RWPE2 (cell line): Measurements from ENCODE around the gene SP140.
"Not testable (repeated sequence)": the region's sequence is repeated elsewhere in the genome, so short reads cannot be mapped to it uniquely, and the experiment has no call there.

ENCODE experiments used
- ATAC-seq: fragments of 200-7000 bp; cut with Tn5 transposase; 3 replicates; pipeline ENCODE4 v1.9.1; 2021; ENCODE audit warnings: low read depth
- DNase-seq: peaks from one replicate; pipeline ENCODE4 v3.0.0-alpha.2; 2020; ENCODE audit warnings: low spot score
- H3K27ac ChIP-seq: fragments of 450-650 bp; 2 replicates; pipeline ENCODE4 v1.5.1; 2017; ENCODE audit warnings: mild to moderate bottlenecking; ENCODE audit not compliant: poor library complexity, severe bottlenecking
- H3K27me3 ChIP-seq: fragments of 250-450 bp; sonication (Bioruptor Pico); 2 replicates; pipeline ENCODE4 v1.5.1; 2021; ENCODE audit warnings: mild to moderate bottlenecking, moderate library complexity; ENCODE audit not compliant: insufficient read depth, poor library complexity, severe bottlenecking
- H3K36me3 ChIP-seq: fragments of 250-450 bp; sonication (Bioruptor Pico); 2 replicates; pipeline ENCODE4 v1.5.1; 2020; ENCODE audit warnings: low read depth, mild to moderate bottlenecking, moderate library complexity
- H3K4me1 ChIP-seq: fragments of 250-450 bp; sonication (Bioruptor Pico); 2 replicates; pipeline ENCODE4 v1.5.1; 2021; ENCODE audit warnings: mild to moderate bottlenecking, moderate library complexity; ENCODE audit not compliant: insufficient read depth, poor library complexity, severe bottlenecking
- H3K4me3 ChIP-seq: fragments of 250-450 bp; sonication (Bioruptor Pico); 2 replicates; pipeline ENCODE4 v1.5.1; 2021; ENCODE audit warnings: mild to moderate bottlenecking, moderate library complexity; ENCODE audit not compliant: severe bottlenecking
- H3K9me3 ChIP-seq: fragments of 250-450 bp; sonication (Bioruptor Pico); 2 replicates; pipeline ENCODE4 v1.5.1; 2021; ENCODE audit warnings: mild to moderate bottlenecking, moderate library complexity; ENCODE audit not compliant: severe bottlenecking
- TF ChIP-seq, protein P1 (sequence below): fragments of 450-650 bp; IDR thresholded peaks from one replicate; pipeline ENCODE4 v1.5.1; 2017; ENCODE audit warnings: mild to moderate bottlenecking, moderate library complexity; ENCODE audit not compliant: poor library complexity, severe bottlenecking

SP140 gene

DNA sequence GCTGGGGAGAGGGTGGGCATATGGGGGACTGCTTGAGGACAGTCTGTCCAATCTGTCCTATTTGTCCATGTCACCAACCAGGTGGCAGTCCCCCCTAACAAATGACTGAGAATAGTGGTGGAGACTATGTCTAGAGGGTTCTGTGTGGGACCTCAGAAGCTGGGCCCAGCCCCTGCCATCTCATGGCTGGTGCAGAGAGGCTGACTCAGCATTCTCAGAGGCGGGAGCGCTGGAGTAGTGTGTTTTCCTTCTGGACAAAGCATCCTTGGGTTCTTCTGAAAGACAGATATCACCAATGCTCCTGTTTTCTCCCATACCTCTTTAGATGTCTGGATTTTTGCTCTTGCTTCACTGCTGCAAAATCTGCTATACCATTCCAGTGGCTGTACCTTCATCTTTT is 57.4 kb downstream of the SP140 start:
- no peak overlapping the region for H3K4me3 ChIP-seq
- TF ChIP-seq, protein P1, sequence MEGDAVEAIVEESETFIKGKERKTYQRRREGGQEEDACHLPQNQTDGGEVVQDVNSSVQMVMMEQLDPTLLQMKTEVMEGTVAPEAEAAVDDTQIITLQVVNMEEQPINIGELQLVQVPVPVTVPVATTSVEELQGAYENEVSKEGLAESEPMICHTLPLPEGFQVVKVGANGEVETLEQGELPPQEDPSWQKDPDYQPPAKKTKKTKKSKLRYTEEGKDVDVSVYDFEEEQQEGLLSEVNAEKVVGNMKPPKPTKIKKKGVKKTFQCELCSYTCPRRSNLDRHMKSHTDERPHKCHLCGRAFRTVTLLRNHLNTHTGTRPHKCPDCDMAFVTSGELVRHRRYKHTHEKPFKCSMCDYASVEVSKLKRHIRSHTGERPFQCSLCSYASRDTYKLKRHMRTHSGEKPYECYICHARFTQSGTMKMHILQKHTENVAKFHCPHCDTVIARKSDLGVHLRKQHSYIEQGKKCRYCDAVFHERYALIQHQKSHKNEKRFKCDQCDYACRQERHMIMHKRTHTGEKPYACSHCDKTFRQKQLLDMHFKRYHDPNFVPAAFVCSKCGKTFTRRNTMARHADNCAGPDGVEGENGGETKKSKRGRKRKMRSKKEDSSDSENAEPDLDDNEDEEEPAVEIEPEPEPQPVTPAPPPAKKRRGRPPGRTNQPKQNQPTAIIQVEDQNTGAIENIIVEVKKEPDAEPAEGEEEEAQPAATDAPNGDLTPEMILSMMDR, result no peak
- H3K9me3 ChIP-seq, result no peaks in the 10 kb centered on the region
- no peak overlapping the region for H3K27ac ChIP-seq
- ATAC-seq (no peak), DNase-seq (no peak)
- H3K27me3 ChIP-seq, result no peaks in the 10 kb centered on the region
- H3K4me1 ChIP-seq, result no peaks in the 10 kb centered on the region
- H3K36me3 ChIP-seq, result no peaks in the 10 kb centered on the region

DNA sequence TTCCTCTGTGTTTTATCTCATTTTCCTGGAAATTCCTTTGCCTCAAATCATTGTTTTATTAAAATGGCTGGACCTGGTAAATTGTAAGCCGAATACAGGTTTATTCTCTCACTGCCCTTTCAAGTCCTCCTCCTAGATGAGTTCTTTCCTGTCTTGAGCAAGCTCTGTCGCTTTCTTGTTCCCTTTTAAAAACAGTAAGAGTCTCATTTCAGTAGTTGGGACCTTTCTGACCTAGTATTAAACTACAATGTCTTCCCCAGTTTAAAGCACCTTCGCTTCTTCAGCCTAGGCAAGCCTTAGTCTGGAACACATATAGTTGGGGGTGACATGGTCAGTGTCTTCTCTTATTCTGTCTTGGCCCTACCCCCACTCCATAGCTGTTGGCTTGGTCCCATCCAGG is 60.5 kb downstream of the SP140 start:
- no peaks in the 10 kb centered on the region for H3K4me1 ChIP-seq
- TF ChIP-seq, protein P1, result no peak
- no peak overlapping the region for H3K27ac ChIP-seq
- no peaks in the 10 kb centered on the region for H3K27me3 ChIP-seq
- DNase-seq, result no peak
- H3K9me3 ChIP-seq, result no peaks in the 10 kb centered on the region
- ATAC-seq, result no peak
- H3K4me3 ChIP-seq, result no peak overlapping the region
- H3K36me3 ChIP-seq, result no peaks in the 10 kb centered on the region

DNA sequence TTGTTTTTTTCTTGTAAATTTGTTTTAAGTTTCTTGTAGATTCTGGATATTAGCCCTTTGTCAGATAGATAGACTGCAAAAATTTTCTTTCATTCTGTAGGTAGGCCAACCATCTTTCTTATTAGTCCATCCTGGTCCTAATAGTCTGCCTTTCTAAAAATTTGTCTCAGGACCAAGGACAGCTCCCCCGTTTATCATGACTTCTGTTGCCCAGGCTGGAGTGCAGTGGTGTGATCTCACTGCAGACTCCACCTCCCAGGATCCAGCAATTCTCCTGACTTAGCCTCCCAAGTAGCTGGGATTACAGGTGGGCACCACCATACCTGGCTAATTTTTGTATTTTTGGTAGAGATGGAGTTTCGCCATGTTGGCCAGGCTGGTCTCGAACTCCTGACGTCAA is 63.8 kb downstream of the SP140 start:
- not testable (repeated sequence) for ATAC-seq, H3K27ac ChIP-seq, H3K36me3 ChIP-seq, DNase-seq, H3K9me3 ChIP-seq, H3K4me1 ChIP-seq, H3K27me3 ChIP-seq, H3K4me3 ChIP-seq

DNA sequence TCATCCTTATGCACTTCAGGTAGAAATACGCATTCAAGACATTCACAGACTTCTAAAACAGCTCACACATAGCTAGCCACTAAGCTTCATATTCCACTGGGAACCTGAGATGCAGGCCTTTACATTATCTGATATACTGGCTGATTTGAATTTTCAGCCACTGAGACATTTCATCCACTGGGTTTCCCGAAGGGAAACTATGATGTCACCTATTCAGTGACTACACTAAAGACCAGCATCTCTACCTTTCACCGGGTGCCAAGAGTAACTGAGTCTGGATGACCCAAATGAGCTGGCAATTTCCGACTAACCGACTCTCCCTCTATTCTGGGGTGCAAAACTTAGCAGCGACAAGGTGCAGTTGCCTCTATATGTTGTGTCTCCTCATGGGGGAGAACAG is 69.7 kb downstream of the SP140 start:
- Histone ChIP-seq H3K4me3 (no peak overlapping the region), H3K4me1 (no peaks in the 10 kb centered on the region), H3K27ac (no peak overlapping the region), H3K27me3 (no peaks in the 10 kb centered on the region), H3K9me3 (no peaks in the 10 kb centered on the region), H3K36me3 (no peaks in the 10 kb centered on the region)
- no peak for DNase-seq
- TF ChIP-seq, protein P1, result no peak
- no peak for ATAC-seq

DNA sequence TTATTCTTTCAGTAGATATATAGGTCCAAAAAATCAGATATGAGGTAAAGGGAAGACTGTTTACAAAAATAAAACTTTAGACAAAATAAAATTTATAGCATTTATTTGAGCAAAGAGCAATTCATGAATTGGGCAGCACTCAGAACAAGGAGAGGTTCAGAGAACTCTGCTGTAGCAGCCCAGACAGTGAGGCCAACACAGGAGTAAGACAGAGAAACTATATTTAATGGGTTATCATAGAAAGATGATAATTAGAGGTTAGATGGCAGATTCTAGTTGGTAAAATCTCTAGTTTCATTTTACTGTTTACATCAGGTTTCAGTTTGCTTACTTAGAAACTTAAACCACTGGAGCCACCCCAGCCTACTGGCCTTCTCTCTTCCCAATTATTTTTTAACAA is 71.4 kb downstream of the SP140 start:
- Histone ChIP-seq H3K4me1 (no peaks in the 10 kb centered on the region), H3K27me3 (no peaks in the 10 kb centered on the region), H3K4me3 (no peak overlapping the region), H3K9me3 (no peaks in the 10 kb centered on the region), H3K27ac (no peak overlapping the region), H3K36me3 (no peaks in the 10 kb centered on the region)
- DNase-seq, result no peak
- ATAC-seq, result no peak
- TF ChIP-seq, protein P1, result no peak
